DOHH2 (cell line): ENCODE results near the gene ADRA2B.
"Not testable (repeated sequence)": the region's sequence is repeated elsewhere in the genome, so short reads cannot be mapped to it uniquely, and the experiment has no call there.

Experiments
- H3F3A ChIP-seq: fragments of 200-600 bp; sonication (generic), shearing (Covaris generic); 2 replicates; pipeline ENCODE4 v1.6.0; 2016; ENCODE audit warnings: antibody characterized with exemption, mild to moderate bottlenecking; ENCODE audit not compliant: control insufficient read depth, insufficient read depth
- H3K27ac ChIP-seq: fragments of 200-600 bp; sonication (generic); 2 replicates; pipeline ENCODE4 v1.5.1; 2014; ENCODE audit warnings: low read depth, mild to moderate bottlenecking, low read length, moderate library complexity
- H3K27me3 ChIP-seq: fragments of 200-600 bp; sonication (generic); 2 replicates; pipeline ENCODE4 v1.6.1; 2014; ENCODE audit warnings: mild to moderate bottlenecking, low read length, mixed read lengths; ENCODE audit not compliant: control insufficient read depth
- H3K36me3 ChIP-seq: fragments of 200-600 bp; sonication (generic); 2 replicates; pipeline ENCODE4 v1.6.1; 2014; ENCODE audit warnings: mild to moderate bottlenecking, low read length, moderate library complexity, mixed read lengths; ENCODE audit not compliant: control insufficient read depth
- H3K4me1 ChIP-seq: fragments of 200-600 bp; sonication (generic); 2 replicates; pipeline ENCODE4 v1.6.1; 2014; ENCODE audit warnings: mild to moderate bottlenecking, low read length, mixed read lengths; ENCODE audit not compliant: control insufficient read depth
- H3K4me2 ChIP-seq: fragments of 200-600 bp; sonication (generic); 2 replicates; pipeline ENCODE4 v1.6.0; 2014; ENCODE audit warnings: mild to moderate bottlenecking, low read length, moderate library complexity
- H3K4me3 ChIP-seq: fragments of 200-600 bp; sonication (generic); 2 replicates; pipeline ENCODE4 v1.5.1; 2014; ENCODE audit warnings: mild to moderate bottlenecking, low read length, mixed read lengths
- H3K79me2 ChIP-seq: fragments of 200-600 bp; sonication (generic); 2 replicates; pipeline ENCODE4 v1.6.1; 2014; ENCODE audit warnings: mild to moderate bottlenecking, low read length, mixed read lengths; ENCODE audit not compliant: control insufficient read depth
- H3K9me2 ChIP-seq: fragments of 200-600 bp; sonication (generic); replicated peaks from 2 replicates; pipeline ENCODE4 v1.6.1; 2014; ENCODE audit warnings: mild to moderate bottlenecking, low read length, mixed read lengths; ENCODE audit not compliant: control insufficient read depth
- H3K9me3 ChIP-seq: fragments of 200-600 bp; sonication (generic); 2 replicates; pipeline ENCODE4 v1.6.1; 2014; ENCODE audit warnings: antibody characterized with exemption, low read length, mixed read lengths; ENCODE audit not compliant: control insufficient read depth, insufficient read depth
- H4K20me1 ChIP-seq: fragments of 200-600 bp; sonication (generic); 2 replicates; pipeline ENCODE4 v1.6.0; 2014; ENCODE audit warnings: low read depth, mild to moderate bottlenecking, antibody characterized with exemption, low read length, moderate library complexity; ENCODE audit not compliant: control insufficient read depth, insufficient read depth
- EZH2phosphoT487 ChIP-seq: fragments of 200-600 bp; sonication (generic); IDR thresholded peaks from 2 replicates; pipeline ENCODE4 v1.6.1; 2017; ENCODE audit warnings: borderline replicate concordance, mild to moderate bottlenecking, antibody characterized with exemption, low read length, moderate library complexity, mixed read lengths
- TF ChIP-seq, protein P1 (sequence below): fragments of 200-600 bp; sonication (generic); IDR thresholded peaks from one replicate; pipeline ENCODE4 v1.5.1; 2014; ENCODE audit warnings: antibody characterized with exemption, mild to moderate bottlenecking, low read depth, low read length; ENCODE audit not compliant: poor library complexity, severe bottlenecking

ADRA2B gene

DNA sequence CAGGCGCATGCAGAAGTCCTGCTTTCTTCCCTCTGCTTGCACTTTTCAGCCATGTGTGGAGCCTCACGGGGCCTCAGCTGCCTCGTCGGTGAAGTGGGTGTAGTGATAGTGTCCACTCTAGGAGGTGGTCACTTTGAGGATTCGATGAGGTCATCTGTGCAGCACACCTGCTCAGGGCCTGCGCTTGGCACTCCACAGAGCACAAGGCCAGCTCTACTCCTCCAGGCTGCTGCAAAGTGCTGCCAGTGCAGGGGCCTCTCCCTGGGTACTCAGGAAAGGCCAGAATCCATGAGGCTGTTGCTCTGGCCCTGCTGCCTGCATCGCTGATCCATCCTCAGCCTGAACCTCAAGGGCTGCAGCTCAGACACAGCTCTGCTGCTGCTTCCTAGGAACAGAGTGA lies 49.9 kb downstream of the ADRA2B start:
- not testable (repeated sequence) for H3F3A ChIP-seq, H3K27ac ChIP-seq, H3K9me3 ChIP-seq, H3K9me2 ChIP-seq, H3K4me3 ChIP-seq, H3K79me2 ChIP-seq, H3K4me1 ChIP-seq, H3K27me3 ChIP-seq, H3K36me3 ChIP-seq, H3K4me2 ChIP-seq, H4K20me1 ChIP-seq

GRCh38 chr2:96065954-96066353 lies 50.4 kb downstream of the ADRA2B start:
- not testable (repeated sequence) for H3K27ac ChIP-seq, H3K4me1 ChIP-seq, H3K9me3 ChIP-seq

GRCh38 chr2:96065381-96065930 lies 50.9 kb downstream of the ADRA2B start:
- Histone ChIP-seq H3K27ac (no peak overlapping the region), H3K79me2 (no peaks in the 10 kb centered on the region), H3K36me3 (no peaks in the 10 kb centered on the region), H3K9me2 (no peaks in the 10 kb centered on the region), H3K9me3 (no peaks in the 10 kb centered on the region), H3K4me2 (no peak overlapping the region), H3F3A (no peaks in the 10 kb centered on the region), H4K20me1 (no peaks in the 10 kb centered on the region), H3K4me1 (no peaks in the 10 kb centered on the region), H3K27me3 (no peaks in the 10 kb centered on the region), H3K4me3 (no peak overlapping the region)
- TF ChIP-seq EZH2phosphoT487, result no peak
- TF ChIP-seq, protein P1, sequence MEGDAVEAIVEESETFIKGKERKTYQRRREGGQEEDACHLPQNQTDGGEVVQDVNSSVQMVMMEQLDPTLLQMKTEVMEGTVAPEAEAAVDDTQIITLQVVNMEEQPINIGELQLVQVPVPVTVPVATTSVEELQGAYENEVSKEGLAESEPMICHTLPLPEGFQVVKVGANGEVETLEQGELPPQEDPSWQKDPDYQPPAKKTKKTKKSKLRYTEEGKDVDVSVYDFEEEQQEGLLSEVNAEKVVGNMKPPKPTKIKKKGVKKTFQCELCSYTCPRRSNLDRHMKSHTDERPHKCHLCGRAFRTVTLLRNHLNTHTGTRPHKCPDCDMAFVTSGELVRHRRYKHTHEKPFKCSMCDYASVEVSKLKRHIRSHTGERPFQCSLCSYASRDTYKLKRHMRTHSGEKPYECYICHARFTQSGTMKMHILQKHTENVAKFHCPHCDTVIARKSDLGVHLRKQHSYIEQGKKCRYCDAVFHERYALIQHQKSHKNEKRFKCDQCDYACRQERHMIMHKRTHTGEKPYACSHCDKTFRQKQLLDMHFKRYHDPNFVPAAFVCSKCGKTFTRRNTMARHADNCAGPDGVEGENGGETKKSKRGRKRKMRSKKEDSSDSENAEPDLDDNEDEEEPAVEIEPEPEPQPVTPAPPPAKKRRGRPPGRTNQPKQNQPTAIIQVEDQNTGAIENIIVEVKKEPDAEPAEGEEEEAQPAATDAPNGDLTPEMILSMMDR, result no peak

More at GRCh38 chr2:96065954-96066353, 50.4 kb downstream of the ADRA2B start:
- not testable (repeated sequence) for H3K9me2 ChIP-seq, H3K27me3 ChIP-seq, H3K4me2 ChIP-seq, H3F3A ChIP-seq, H3K4me3 ChIP-seq, H4K20me1 ChIP-seq, H3K79me2 ChIP-seq, H3K36me3 ChIP-seq

DNA sequence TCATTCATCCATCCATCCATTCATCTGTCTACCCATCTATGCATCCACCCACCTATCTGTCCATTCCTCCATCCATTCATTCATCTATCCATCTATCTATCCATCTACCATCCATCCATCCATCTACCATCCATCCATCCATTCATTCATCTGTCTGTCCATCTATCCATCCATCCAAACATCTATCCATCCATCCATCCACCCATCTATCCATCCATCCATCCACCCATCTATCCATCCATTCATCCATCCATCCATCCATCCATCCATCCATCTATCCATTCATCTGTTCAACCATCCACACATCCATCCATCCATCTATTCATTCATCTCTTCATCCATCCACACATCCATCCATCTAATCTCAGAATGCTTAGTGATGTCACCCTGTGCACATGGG lies 51.6 kb downstream of the ADRA2B start:
- not testable (repeated sequence) for H3K4me2 ChIP-seq, H3K9me2 ChIP-seq, H4K20me1 ChIP-seq, H3K36me3 ChIP-seq, H3K79me2 ChIP-seq, H3K27me3 ChIP-seq, H3K27ac ChIP-seq, H3K4me3 ChIP-seq, H3K9me3 ChIP-seq, H3K4me1 ChIP-seq, H3F3A ChIP-seq

DNA sequence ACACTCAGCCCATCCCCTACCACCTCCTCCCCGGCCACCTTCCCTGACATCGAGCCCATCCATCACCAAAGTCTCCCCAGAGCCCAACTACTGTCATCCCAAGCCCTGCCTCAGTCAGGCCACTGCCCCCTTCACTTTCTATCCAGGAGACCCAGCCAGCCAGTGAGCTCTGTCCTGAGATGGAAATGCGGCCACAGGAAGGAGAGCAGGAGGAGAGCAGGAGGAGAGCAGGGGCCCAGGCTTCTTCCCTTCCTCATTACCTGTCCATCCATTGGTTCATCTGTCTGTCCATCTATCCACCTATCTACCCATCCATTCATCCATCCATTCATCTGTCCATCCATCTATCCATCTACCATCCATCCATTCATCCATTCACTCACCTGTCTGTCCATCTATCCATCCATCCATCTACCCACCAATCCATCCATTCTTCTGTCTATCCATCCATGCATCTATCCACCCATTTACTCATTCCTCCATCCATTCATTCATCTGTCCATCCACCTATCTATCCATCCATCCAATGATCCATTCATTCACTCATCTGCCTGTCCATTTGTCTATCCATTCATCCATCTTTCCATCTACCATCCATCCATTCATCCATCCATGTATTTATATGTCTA lies 52.2 kb downstream of the ADRA2B start:
- not testable (repeated sequence) for H3K4me2 ChIP-seq, H3K4me1 ChIP-seq, H3F3A ChIP-seq, H4K20me1 ChIP-seq, H3K9me2 ChIP-seq, H3K27me3 ChIP-seq, H3K9me3 ChIP-seq, H3K4me3 ChIP-seq, H3K36me3 ChIP-seq, H3K27ac ChIP-seq, H3K79me2 ChIP-seq

DNA sequence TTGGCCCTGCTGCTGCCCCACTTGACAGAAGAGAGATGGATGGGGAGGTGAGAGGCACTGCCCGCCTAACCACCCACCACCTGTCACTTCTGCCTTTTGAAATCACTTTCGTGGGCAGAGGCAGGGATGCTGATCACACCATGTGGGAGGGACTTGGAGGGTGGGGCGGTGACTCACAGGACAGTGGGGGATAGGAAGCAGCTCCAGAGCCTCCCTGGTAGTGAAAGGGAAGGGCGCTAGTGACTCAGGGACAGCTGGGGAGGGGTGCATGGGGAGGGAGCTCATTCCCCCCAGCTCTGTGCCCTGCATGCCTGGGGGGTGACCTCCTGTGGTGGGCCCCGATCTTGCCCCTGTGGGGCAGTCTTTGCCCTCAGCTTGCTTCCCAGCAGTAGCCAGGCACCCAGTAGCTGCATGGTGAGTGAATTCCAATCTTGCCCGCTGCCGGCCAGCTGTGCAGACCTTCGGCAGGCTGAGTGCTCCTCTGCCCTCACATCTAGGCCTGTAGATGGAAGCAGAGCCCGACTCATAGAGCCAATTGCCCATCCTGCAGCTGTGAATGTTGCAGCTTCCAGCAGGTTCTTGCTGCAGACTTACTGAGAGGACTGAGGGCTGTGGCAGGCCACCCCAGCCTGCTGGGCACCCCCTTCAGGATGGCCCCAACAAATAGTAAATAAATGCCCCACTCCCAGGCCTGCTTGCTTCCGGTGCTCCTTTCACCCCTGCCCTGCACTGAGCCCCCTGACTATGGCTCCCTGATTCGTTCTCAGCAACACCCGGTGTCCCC lies 53.1 kb downstream of the ADRA2B start:
- not testable (repeated sequence) for H3K4me2 ChIP-seq, H3K4me3 ChIP-seq, H3F3A ChIP-seq, H3K4me1 ChIP-seq, H4K20me1 ChIP-seq, H3K27me3 ChIP-seq, H3K9me3 ChIP-seq, H3K27ac ChIP-seq, H3K79me2 ChIP-seq, H3K9me2 ChIP-seq, H3K36me3 ChIP-seq
